Ovary (tissue), 3 donors: ENCODE data around the gene LMBR1.

Experiments
- POLR2A ChIP-seq: fragments of 450-650 bp; IDR thresholded peaks from one replicate; pipeline ENCODE4 v1.6.1; 2017; ENCODE audit warnings: antibody characterized with exemption, mild to moderate bottlenecking, moderate library complexity
- TF ChIP-seq, protein P1 (sequence below), 3 donors: fragments of 450-650 bp in 2 of 3; fragments of 200-600 bp in 1 of 3; IDR thresholded peaks; one replicate each; pipeline versions ENCODE4 v1.5.1 to v1.8.0; 2016 to 2022; ENCODE audit warnings: antibody characterized with exemption in 3 of 3, mild to moderate bottlenecking in 1 of 3
- donor health status: DM: no; HTN: no; CAD: no.

- TF ChIP-seq, protein P1, sequence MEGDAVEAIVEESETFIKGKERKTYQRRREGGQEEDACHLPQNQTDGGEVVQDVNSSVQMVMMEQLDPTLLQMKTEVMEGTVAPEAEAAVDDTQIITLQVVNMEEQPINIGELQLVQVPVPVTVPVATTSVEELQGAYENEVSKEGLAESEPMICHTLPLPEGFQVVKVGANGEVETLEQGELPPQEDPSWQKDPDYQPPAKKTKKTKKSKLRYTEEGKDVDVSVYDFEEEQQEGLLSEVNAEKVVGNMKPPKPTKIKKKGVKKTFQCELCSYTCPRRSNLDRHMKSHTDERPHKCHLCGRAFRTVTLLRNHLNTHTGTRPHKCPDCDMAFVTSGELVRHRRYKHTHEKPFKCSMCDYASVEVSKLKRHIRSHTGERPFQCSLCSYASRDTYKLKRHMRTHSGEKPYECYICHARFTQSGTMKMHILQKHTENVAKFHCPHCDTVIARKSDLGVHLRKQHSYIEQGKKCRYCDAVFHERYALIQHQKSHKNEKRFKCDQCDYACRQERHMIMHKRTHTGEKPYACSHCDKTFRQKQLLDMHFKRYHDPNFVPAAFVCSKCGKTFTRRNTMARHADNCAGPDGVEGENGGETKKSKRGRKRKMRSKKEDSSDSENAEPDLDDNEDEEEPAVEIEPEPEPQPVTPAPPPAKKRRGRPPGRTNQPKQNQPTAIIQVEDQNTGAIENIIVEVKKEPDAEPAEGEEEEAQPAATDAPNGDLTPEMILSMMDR (IDR thresholded peaks at IDR 0.05), result no peak
- TF ChIP-seq POLR2A, result no peak
Measured at GRCh38 chr7:156662277-156662676, 230.7 kb downstream of the LMBR1 start.
